ENCODE results near the gene CCDC3. TPM values are rescaled to one million over a fixed set of nuclear protein-coding genes. Genes with fewer than 3 reads are reported as not detected.
"Not testable (repeated sequence)": the region's sequence is repeated elsewhere in the genome, so short reads cannot be mapped to it uniquely, and the experiment has no call there.

Gene CCDC3
- total RNA-seq (under 1 TPM in 1 of 2 experiments, not detected in 1; 0.10 TPM), polyA plus RNA-seq (not detected), total RNA-seq (0 to 0.21 (median 0.08) reads per million in 6 experiments)

DNA sequence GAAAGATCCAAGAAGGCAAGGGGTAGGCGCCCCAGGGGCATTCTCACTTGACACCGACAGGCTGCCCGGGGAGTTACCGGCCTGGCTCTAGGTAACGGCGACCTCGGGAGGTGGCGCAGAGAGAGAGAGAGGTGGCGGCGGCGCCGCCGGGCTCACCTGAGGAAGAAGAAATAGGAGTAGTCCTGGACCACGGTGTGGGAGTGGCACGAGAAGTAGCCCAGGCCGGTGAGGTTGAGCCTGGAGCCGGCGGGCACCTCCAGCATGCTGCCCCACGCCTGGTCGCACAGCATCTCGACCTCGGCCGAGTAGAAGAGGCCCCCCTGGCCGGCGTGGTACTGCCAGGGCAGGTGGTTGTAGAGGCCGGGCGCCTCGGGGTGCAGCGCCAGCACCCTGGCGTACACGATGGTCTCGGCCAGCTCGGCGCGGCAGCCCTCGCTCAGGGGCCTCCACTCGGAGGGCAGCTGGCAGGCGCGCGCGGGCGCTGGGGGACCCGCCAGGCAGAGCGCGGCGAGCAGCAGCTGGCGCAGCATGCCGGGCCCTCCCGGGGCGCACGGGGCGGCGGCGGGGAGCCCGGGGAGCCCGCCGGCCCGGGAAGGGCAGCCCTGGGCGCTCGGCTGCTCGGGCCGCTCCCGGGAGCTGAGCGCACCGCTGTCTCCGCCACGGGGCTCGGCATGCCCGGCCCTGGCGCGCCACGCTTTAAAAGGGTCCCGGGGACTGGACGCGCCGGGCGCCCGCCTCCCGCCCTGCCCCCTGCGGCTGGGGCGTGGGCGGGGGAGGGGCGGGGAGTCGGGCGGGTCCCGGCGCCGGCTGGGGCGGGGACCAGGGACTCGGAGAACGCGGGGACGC is at the start of gene CCDC3:
CCDC3 (minus strand) TSS at position 673 of the 846 bp plus-strand sequence; CDS start at position 530, 143 bp downstream.
- no peak for DNase-seq
- no peak for ATAC-seq
- Mint-ChIP-seq H3K27me3 (peaks cover 41 to 92% (median 52%) of the 10 kb centered on the region in 5 donors), H3K4me1 (peaks cover 3 to 12% (median 8%) of the 10 kb centered on the region in 4 donors), H3K4me3 (peak within 1 kb of the TSS in 8 of 10 donors; percentile 6 to 79 (median 56)), H3K27ac (no peak within 1 kb of the TSS), H3K36me3 (no peaks in the 10 kb centered on the region), H3K9me3 (peaks cover 0 to 5% (median 0%) of the 10 kb centered on the region in 9 donors)
- POLR2A ChIA-PET: no interaction called here

GRCh38 chr10:13051126-13051694 is 49.7 kb upstream of the CCDC3 start:
- H3K9me3 Mint-ChIP-seq: no peaks in the 10 kb centered on the region

DNA sequence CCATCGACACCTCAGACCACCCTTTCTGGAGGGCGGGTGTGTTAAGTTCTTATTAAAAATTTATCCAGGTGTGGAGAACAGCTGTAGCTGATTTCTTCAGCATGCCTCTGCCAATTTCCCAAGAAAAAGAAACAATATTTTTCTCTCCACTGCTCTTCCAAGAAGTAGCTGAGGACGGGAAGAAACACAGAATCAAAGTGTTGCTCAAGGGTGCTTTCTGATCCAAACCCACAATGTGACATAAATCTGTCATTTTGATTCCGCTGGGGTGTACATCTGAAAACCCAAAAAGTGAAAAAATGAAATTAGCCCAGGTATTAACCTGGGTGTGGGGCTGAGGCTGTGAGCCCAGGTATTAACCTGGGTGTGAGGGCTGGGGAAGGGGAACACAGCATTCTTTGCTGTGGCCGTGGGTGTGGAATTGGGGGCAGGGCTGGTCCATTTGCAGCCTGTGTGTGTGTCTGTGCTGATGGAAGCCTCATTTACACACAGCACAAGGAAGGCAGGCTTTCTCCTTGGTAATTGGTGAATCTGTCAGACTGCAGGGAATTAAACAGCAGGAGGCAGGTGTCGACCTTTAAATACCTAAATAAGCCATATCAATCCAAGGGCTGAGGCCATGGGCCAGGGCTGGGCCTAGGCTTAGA is 48.4 kb upstream of the CCDC3 start:
- ATAC-seq: no peak
- no peak overlapping the region for H3K27ac Mint-ChIP-seq
- H3K4me3 Mint-ChIP-seq: no peak overlapping the region
- POLR2A ChIA-PET: no interaction called here
- DNase-seq: no peak
- H3K9me3 Mint-ChIP-seq: no peaks in the 10 kb centered on the region
- no peaks in the 10 kb centered on the region for H3K36me3 Mint-ChIP-seq
- peaks cover 0 to 19% (median 9%) of the 10 kb centered on the region in 5 donors for H3K27me3 Mint-ChIP-seq
- no peaks in the 10 kb centered on the region for H3K4me1 Mint-ChIP-seq

More at GRCh38 chr10:13051126-13051694, 49.7 kb upstream of the CCDC3 start:
- Mint-ChIP-seq H3K27me3 (peaks cover 0 to 19% (median 9%) of the 10 kb centered on the region in 5 donors), H3K4me1 (no peaks in the 10 kb centered on the region), H3K36me3 (no peaks in the 10 kb centered on the region), H3K27ac (no peak overlapping the region), H3K4me3 (no peak overlapping the region)
- DNase-seq (no peak), ATAC-seq (no peak)
- POLR2A ChIA-PET: no interaction called here

DNA sequence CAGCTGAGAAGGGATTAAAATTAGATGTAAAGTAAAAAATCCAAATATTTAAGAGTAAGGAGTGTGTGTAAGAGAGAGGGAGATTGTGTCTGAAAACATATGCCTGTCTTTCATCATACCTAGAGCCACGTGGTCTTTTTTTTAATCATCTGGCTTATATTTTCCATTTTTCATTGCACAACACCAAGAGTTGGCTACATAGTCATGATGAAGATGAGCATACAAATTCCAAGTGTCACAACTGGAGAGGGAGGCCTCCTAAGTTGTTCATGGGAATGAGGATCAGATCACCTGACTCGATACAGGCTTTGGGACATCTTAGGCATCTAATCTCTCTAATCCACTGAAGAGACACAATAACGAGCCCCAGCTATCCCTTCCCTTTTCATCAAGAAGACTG is 47.2 kb upstream of the CCDC3 start:
- POLR2A ChIA-PET: no interaction called here
- peaks cover 0 to under 1% (median 0%) of the 10 kb centered on the region in 3 donors for H3K36me3 Mint-ChIP-seq
- peaks cover 0 to 6% (median 0%) of the 10 kb centered on the region in 9 donors for H3K9me3 Mint-ChIP-seq
- no peaks in the 10 kb centered on the region for H3K4me1 Mint-ChIP-seq
- H3K4me3 Mint-ChIP-seq: no peak overlapping the region
- H3K27ac Mint-ChIP-seq: no peak overlapping the region
- ATAC-seq (no peak), DNase-seq (no peak)
- peaks cover under 1 to 19% (median 8%) of the 10 kb centered on the region in 5 donors for H3K27me3 Mint-ChIP-seq

- Mint-ChIP-seq H3K4me3 (no peak overlapping the region), H3K27ac (no peak overlapping the region), H3K4me1 (no peaks in the 10 kb centered on the region), H3K36me3 (peaks cover 0 to 4% (median 3%) of the 10 kb centered on the region in 3 donors), H3K27me3 (peaks cover 4 to 19% (median 8%) of the 10 kb centered on the region in 5 donors), H3K9me3 (peaks cover 0 to 12% (median 0%) of the 10 kb centered on the region in 9 donors)
- ATAC-seq (no peak), DNase-seq (no peak)
- POLR2A ChIA-PET: no interaction called here
Observed at GRCh38 chr10:13047529-13048206, 46.2 kb upstream of the CCDC3 start.

DNA sequence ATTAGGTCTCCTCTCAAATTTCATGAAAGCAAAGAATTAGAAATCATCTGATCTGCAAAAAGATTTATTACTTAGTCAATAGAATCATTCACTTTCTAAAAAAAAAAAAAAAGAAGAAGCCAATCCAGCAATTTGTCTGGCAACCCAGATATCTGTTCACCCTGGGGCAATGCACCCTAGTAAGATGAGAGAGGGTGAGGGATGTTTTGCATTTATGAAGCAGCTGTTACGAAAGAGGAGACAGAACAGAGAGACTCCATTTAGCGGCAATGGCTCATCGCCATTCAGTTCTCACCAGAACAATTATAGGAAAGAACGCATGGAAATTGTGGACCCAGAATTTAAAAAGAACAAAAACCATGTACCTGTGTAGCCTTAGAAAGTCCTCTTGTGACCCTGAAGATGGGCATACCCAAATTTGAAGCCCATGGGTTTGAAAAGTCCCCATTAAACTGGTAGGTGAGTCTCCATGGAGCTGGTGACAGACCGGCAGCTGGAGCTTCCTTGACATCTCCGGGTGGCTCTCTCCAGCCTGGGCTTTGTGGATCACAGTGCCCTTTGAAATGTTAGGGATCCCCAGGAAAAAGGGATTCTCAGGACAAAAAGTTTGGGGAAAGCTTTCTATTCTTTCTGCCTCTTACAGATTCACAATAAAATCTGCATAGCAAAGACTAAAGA is 45.5 kb upstream of the CCDC3 start:
- DNase-seq (no peak), ATAC-seq (no peak)
- peaks cover 0 to 12% (median 0%) of the 10 kb centered on the region in 9 donors for H3K9me3 Mint-ChIP-seq
- POLR2A ChIA-PET: interaction anchor here (0.7 kb wide), 1 partner anchor 287 kb away, joined by 3 read pairs; no protein-coding TSS in a partner anchor
- no peaks in the 10 kb centered on the region for H3K4me1 Mint-ChIP-seq
- H3K27me3 Mint-ChIP-seq: peaks cover 5 to 19% (median 8%) of the 10 kb centered on the region in 5 donors
- H3K4me3 Mint-ChIP-seq: no peak overlapping the region
- no peak overlapping the region for H3K27ac Mint-ChIP-seq
- peaks cover 0 to 4% (median 3%) of the 10 kb centered on the region in 3 donors for H3K36me3 Mint-ChIP-seq

DNA sequence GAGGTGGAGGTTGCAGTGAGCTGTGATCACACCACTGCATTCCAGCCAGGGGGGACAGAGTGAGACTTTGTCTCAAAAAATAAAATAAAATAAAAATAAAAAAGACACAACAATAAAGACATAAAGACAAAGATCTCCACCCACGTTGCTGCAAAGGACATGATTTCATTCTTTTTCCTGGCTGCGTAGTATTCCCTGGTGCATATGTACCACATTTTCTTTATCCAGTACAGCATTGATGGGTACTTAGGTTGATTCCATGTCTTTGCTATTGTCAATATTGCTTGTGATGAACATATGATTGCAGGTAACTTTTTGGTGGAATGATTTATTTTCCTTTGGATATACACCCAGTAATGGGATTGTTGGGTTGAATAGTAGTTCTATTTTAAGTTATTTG is 42.0 kb upstream of the CCDC3 start:
- ATAC-seq (no peak), DNase-seq (no peak)
- POLR2A ChIA-PET: no interaction called here
- peaks cover 0 to 12% (median 0%) of the 10 kb centered on the region in 9 donors for H3K9me3 Mint-ChIP-seq
- H3K27me3 Mint-ChIP-seq: peaks cover 0 to 10% (median 5%) of the 10 kb centered on the region in 5 donors
- no peak overlapping the region for H3K4me3 Mint-ChIP-seq
- H3K36me3 Mint-ChIP-seq: peaks cover 0 to 4% (median 3%) of the 10 kb centered on the region in 3 donors
- H3K4me1 Mint-ChIP-seq: no peaks in the 10 kb centered on the region
- H3K27ac Mint-ChIP-seq: no peak overlapping the region

DNA sequence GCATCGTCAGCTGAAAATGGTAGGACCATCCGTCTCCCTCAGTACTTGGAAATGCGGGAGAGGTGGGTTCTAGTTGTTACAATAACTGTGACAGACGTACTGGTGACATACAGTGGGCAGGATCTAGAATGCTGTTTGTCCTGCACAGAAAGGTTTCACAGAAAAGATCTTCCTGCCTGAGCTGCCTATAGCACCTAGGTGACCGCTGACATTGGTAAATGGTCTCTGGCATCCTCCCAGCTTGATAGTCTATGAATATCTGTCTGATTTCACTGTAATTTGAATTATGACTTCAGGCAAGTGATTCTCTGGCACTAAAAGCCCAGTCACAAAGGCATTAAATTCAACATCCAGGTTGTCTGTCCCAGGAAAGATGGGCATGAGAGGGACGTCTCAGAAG is 38.2 kb upstream of the CCDC3 start:
- POLR2A ChIA-PET: no interaction called here
- peaks cover 3 to 12% (median 10%) of the 10 kb centered on the region in 5 donors for H3K27me3 Mint-ChIP-seq
- peaks cover 0 to 4% (median 3%) of the 10 kb centered on the region in 3 donors for H3K36me3 Mint-ChIP-seq
- H3K9me3 Mint-ChIP-seq: peaks cover 0 to 12% (median 0%) of the 10 kb centered on the region in 9 donors
- DNase-seq (no peak), ATAC-seq (no peak)
- no peaks in the 10 kb centered on the region for H3K4me1 Mint-ChIP-seq
- no peak overlapping the region for H3K4me3 Mint-ChIP-seq
- H3K27ac Mint-ChIP-seq: no peak overlapping the region

- peaks cover 2 to 12% (median 7%) of the 10 kb centered on the region in 5 donors for H3K27me3 Mint-ChIP-seq
- no peak overlapping the region for H3K4me3 Mint-ChIP-seq
- peaks cover 0 to 2% (median 0%) of the 10 kb centered on the region in 9 donors for H3K9me3 Mint-ChIP-seq
- DNase-seq (no peak), ATAC-seq (no peak)
- H3K36me3 Mint-ChIP-seq: peaks cover 0 to 2% (median 0%) of the 10 kb centered on the region in 3 donors
- no peak overlapping the region for H3K27ac Mint-ChIP-seq
- H3K4me1 Mint-ChIP-seq: no peaks in the 10 kb centered on the region
- POLR2A ChIA-PET: no interaction called here
Observed at GRCh38 chr10:13038391-13038790, 36.9 kb upstream of the CCDC3 start.

DNA sequence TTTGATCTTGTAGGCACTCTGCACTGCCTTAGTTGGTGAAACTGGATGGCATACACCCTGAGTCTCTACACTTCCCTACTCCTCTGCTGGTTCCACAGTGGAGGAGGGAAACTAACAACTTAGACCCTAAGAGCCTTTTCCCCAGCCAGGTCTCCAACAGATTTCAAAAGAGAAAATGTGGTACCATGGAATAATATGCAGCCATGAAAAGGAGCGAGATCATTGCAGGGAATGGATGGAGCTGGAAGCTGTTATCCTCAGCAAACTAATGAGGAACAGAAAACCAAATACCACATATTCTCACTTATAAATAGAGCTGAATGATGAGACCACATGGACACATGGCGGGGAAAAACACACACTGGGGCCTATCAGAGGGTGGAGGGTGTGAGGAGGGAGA is 36.3 kb upstream of the CCDC3 start:
- Mint-ChIP-seq H3K27me3 (peaks cover 2 to 12% (median 7%) of the 10 kb centered on the region in 5 donors), H3K27ac (no peak overlapping the region), H3K36me3 (no peaks in the 10 kb centered on the region), H3K4me1 (no peaks in the 10 kb centered on the region), H3K9me3 (no peaks in the 10 kb centered on the region), H3K4me3 (no peak overlapping the region)
- POLR2A ChIA-PET: no interaction called here
- ATAC-seq (no peak), DNase-seq (no peak)

- ATAC-seq: no peak
- Mint-ChIP-seq H3K4me1 (no peaks in the 10 kb centered on the region), H3K27me3 (peaks cover 2 to 12% (median 4%) of the 10 kb centered on the region in 5 donors), H3K9me3 (peaks cover 0 to 3% (median 0%) of the 10 kb centered on the region in 9 donors), H3K27ac (no peak overlapping the region), H3K4me3 (no peak overlapping the region), H3K36me3 (no peaks in the 10 kb centered on the region)
- no peak for DNase-seq
- POLR2A ChIA-PET: no interaction called here
Observed at GRCh38 chr10:13036841-13037240, 35.3 kb upstream of the CCDC3 start.

- DNase-seq, H3K4me3 Mint-ChIP-seq, H3K36me3 Mint-ChIP-seq, H3K9me3 Mint-ChIP-seq, H3K4me1 Mint-ChIP-seq, ATAC-seq, H3K27ac Mint-ChIP-seq, POLR2A ChIA-PET: not testable (repeated sequence)
- H3K27me3 Mint-ChIP-seq: peaks cover 0 to 12% (median 3%) of the 10 kb centered on the region in 5 donors
Observed at GRCh38 chr10:13035731-13036130, 34.2 kb upstream of the CCDC3 start.
